CD4-positive, alpha-beta T cell treated with Interferon alpha-2 for 1 hour (primary cell): ENCODE data around the gene STAT4.

ENCODE experiments used
- DNase-seq, 2 donors: peaks; one replicate each; pipeline ENCODE4 v3.0.0-alpha.2; 2020 to 2022

STAT4 gene

DNA sequence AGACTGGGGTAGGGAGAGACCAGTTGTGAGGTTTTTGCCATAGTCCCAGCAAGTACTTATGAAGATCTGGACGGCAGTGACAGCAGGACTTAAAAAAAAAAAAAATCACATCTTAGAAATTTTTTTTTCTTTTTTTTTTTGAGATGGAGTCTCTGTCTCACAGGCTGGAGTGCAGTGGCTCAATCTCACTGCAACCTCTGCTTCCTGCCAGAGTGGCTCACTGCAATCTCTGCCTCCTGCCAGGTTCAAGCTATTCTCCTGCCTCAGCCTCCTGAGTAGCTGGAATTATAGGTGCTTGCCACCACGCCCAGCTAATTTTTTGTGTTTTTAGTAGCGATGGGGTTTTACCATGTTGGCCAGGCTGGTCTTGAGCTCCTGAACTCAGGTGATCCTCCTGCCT, 22.4 kb upstream of the STAT4 start:
- DNase-seq: no peak

DNA sequence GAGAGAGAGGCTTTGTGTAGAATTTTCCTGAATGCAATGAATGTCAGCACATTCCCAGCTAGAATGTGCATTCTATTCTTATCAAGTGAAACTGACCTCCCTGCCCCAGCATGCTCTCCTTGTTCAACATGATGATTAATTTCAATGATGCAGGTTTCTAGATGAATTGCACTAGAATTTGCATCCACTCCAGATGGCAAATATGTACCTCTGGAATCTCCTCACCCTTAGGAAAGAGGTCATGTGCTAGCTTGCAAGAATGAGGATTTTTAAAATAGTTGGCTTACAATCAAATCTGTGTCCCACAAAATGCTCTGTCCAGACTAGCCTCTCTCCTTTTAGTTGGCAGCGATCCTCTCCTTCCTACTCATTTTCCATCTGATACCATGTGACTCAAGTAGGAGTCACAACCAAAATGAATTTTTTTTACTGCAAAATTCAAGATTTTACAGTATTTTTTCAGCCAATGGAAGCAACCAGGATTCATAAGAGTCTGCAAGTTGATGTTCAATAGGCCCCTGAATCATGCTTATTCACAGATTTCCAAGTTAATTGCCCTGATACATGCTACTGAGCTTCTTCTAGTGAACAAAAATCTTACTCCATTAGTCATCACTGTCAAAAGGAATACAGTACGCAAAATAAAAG, 21.0 kb upstream of the STAT4 start:
- DNase-seq: no peak

DNA sequence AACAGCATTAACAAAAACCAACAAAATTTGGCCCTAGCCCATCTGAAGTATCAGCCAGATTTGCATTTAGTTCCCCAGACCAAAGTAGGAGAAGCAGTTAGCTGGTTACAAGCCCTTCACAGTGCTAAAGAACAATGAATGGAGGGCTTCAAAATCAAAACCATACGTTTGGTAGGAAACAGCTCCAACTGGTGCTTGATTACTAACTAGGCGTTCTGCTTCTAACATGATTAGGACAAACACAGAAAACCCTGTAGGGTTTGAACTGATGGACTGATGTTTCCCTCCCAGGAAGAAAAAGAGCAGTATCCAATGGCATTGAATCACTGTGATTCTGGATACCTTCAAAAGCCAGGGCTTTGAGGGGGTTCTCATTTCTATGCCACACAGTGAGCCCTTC, 20.5 kb upstream of the STAT4 start:
- no peak for DNase-seq

DNA sequence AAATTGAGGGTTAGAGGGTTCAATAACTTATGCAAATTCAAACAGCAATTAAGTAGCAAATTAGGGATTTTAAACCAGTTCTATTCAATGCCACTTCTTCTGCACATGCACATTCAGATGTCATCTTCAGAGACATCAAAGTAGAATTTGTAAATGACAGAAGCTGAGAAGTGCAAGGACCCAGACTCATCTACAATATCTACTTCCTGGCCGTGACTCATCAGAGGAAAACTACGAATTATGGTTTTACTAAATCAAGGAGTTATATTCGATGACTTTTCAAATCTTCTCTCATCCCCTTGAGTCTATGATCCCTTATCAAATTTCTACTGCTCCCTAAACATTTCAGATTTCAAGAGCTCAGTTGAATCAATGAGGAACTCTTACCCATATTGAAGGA, 20.0 kb upstream of the STAT4 start:
- no peak for DNase-seq

DNA sequence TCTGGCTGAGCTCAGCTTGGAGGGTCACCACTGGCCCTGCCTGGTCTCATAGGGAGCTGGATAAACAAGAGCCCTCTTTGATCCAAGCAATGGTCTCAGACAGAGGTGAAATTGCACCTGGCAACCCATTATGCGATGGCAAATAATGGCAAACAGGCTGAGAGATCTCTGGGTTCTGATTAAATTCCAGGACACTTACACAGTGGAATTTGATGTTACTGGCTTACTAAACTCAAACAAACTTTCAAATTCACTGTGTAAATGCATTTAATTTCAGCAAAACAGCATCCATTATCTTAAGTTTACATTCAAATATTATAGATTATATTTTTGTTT, 19.5 kb upstream of the STAT4 start:
- no peak for DNase-seq

DNA sequence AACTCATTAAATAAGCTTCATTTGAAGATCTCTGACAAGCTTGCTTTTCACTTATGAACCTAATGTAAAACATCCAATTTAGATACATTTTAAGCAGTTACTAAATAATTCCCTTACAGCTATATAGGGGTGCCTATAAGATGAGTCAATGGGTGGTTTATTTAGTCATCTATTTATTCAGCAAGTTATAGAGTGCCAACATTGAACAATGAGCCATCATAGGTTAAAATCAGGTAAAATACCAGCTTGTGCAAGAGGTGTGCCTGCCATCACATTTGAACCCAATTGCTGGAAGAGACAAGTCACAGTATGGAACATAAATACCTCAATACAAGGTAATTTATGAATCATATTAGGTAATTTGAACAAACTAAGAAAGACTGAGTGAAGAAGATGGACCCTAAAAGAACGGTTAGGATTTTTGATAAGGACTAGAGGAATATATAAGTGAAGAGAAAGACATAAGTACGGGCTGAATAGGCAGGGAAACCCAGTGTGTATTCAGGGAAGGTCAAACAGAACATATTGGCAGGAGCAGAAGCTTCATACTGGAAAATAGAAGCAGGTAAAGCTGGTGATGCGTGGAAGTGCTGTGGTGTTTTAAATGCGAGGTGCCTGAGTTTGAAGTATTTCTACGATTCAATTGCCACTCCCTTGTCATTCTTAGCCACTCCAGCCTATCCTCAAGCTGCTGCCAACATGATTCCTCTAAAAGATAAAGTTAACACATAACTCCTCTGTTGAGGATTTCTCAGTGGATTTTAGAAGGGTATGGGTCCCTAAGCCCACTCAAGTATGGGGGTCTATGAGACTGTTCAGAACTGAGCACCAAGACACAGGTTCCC, 18.9 kb upstream of the STAT4 start:
- DNase-seq: no peak

DNA sequence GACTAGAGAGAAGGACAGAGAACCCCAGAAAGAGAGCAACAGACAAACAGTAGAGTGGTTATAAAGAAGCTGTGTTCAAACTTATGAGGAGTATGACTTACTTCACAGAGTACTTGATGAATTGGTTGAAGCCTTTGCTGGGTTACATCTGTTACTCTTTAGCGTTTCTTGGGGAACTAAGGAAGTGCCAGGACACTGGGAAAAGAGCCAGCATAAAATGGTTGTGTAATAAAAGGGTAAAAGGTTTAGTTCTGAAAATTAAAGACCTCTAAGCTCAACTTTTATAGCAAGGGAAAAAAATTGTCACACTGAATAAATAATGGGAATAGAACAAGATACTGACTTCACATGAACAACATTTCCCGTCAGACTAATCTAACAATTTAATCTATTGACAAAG, 17.0 kb upstream of the STAT4 start:
- no peak for DNase-seq

DNA sequence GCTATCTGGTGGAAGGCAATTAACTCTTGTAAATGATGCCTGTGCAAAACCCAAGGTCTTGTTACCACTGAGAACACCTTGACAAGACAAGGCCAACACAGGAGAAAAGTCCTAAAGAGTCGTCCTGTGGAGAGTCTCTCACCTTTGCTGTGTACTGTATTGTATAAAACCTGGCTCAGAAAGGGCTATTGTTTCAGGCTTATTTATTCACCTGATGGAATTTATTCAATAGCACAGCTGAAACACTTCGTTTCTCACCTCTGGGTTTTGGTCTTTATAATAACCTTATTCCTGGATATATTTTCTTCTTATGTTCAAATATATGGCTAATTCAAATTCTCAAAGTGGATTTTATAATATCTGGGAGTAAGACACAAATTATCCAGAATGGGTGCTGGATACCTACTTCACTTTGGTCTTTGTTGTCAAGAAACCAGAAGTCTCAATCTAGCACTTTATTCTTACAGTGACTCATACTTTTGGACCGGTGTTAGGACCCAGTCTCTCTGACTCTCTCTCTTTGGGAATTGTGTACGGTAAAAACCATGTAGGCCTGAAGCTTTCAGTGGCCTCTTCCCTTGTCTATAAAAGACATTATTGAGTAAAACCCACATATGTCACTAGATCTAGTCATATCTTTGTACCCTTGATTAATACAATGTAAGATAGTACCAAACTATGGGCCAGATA, 16.1 kb upstream of the STAT4 start:
- DNase-seq: no peak

DNA sequence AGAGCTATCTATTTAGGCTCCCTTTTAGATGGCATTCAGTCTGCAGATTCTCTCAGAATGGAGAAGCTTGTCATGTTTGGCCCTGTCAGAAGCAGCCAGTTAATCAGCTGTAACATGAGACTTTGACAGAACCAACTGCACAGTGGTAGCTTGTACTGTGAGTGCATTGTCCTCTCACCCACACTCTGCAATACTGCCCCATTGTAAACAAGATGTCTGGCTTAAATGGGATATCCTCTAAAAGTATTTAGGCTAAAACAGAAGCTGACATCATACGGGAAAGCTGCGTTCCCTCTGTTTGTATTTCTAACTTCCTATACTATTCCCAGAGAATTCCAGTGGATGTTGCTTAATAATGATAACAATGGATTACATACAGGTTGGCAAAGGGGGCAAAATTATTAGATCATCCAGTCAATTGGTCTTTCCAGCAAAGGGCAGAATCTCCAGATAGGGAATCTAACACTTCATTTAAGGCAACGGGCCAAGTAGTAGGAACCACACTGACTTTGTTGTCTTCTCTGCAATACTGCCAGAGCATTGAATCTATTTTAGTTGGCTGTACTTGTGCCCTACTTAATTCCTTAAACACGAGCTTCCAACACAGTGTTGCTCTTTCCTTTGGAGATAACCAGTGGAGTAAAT, 15.4 kb upstream of the STAT4 start:
- DNase-seq: no peak

DNA sequence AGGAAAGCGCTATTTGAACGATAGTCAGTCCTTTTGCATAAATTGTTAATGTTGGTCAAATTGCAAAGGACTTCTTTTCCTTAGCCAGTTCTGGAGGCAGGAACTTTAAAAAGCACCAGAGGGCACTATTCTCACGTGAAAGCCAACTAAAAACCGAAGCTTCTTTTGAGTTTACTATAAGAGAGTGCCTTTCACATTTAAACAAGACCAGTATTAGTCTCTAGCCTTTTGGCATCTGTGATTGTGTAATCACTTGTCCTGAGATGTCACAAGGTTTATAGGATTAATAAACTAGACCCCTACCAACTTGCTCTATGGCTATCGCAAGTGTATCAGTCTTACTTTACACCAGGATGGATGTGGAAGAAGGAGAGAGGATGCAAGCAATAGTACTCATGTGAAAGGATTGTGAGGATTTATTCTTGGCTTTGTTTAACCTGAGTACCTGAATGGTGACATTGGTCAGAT, 14.4 kb upstream of the STAT4 start:
- peak; percentile 20 to 66 for DNase-seq

DNA sequence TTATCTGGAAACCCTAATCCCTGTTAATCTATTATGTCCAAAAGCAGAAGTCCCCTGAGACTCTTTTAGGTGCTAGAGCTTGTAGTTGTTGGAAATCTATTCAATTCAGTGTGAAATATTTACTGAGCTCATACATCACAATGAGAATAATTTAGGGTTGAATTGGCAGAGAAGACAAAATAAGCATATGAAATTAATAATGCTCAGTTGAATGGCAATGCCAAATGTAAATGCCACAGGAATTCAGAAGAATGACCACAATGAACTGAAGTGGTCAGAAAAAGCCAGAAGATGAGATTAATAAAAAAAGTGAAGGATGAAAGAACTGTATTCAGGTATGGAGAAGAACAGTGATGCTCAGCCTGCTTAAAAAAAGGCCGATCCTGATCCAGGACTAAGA, 8.0 kb upstream of the STAT4 start:
- no peak for DNase-seq

DNA sequence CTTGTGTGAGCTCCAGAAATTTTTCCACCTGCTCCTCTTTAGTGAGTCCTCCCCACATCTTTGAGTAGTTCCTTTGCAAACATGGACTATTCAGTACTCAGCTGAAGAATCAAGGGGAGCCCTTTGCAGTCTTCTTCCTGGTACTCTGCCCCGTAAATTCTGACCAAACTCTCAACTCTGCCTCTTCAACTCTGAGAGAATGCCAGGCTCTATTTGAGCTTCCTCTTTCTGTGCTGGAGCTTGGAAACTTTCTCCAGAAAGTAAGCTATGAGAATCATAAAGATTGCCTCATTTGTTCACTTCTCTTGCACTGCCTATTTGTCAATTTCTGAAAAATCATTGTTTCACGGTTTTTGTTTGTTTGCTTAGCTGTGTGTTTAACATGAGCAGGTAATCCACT, 7.4 kb upstream of the STAT4 start:
- no peak for DNase-seq

DNA sequence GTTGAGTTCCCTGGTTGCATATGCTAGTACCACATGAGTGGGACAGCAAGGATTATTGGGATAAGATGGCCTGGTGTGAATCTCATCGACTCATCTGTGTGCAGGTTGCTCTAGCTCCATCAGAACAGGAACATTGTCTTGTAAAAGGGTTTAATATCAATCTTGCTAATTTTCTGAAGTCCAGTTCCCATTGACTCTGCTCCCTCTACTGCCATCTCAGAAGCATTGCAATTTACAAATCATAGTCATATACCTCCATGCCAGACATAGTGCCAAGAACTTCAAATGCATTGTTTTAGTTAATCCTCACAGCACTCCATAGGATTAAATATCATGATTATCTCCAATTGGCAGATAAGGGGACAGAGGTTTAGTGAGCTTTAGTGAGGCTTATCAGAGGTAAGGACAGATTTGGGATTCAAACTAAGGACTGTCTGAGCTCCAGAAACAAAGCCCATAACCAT, 4.8 kb upstream of the STAT4 start:
- peak; percentile 6 to 66 for DNase-seq

DNA sequence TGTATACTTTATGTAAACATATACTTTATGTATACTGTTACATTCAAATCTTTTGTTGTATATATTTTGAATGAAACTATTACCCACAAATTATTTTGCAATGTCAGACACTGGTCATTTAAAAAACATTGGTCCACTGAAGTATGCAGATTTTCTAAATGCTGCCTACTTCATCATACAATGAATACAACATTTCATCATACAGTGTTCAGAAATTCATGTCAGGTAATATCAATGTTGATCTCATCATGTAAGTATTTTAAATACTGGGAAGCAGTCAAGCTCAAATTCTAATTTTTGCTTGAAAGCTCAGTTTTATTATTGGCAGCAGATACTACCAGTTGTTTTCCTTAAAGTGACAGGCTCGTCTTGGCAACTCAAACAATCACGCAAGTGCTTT, 2.9 kb upstream of the STAT4 start:
- DNase-seq: no peak

DNA sequence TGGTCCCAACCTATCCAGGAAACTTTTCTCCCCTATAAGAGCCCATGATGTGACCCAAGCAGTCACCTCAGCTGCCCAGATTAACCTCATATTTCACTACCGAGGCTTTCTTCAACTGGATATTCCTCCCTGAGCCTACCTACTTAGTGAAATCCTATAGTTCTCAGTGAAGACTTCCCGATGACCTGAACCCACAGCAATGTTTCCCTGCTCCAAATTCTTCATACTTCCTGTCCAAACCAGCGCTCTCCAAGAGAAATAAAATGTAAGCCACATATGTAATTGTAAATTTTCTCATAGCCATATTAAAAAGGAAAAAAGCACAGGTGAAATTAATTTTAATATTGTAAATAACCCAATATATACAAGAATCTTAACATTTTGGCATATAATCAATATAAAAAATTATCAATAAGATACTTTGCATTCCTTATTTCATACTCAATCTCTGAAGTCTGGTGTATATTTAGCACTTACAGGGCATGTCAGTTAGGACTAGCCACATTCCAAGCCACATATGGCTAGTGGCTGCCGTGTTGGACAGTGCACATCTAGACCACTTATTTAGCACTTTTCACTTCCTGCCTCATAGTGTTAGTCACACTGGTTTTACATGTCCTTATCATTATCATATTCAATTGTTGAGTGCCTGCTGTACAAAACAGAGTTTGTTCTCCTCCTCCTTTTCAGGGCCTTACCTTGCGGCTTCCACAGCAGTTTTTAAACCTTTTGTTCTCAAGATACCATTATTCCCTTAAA, 1.9 kb upstream of the STAT4 start:
- peak; percentile 20 to 58 for DNase-seq

DNA sequence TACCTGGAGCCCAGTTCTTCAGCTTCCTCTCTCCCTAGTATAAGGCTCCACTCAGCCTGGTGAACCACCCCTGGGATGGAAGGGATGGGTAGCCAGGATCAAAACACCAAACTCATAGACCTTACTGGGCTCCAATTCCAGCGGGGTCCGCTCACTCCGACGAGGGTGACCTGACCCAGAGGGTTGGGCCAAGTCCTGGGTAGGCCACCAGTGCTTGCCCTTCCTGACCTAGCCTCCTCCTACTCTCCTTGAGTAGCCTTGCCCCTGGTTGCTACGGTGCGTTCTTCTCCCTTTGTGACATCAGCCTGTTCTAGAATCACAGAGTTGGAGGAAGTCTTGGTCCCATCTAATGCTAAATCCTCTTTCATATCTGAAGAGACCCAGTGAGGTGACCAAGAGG, 537 bp upstream of the STAT4 start:
- peak in 1 of 2 donors; percentile 3 for DNase-seq

DNA sequence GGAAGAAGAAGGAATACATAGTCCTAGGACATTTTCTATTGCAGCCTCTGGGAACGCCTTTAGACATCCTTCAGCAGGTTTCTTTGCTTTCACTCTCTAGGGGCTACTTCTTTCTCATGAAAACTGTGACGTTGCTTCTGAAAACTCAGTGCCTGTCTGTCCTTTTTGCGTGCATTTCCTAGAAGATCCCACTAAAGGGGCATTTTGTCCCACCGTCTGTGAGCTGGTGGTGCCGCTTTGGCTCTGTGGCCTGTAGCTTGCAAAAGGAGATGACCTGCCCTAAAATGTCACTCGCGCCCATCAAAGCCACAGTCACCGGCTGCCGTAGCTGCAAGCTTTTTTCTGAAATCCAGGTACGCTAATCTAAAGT, 579 bp downstream of the STAT4 start:
- peak; percentile 56 to 75 for DNase-seq

DNA sequence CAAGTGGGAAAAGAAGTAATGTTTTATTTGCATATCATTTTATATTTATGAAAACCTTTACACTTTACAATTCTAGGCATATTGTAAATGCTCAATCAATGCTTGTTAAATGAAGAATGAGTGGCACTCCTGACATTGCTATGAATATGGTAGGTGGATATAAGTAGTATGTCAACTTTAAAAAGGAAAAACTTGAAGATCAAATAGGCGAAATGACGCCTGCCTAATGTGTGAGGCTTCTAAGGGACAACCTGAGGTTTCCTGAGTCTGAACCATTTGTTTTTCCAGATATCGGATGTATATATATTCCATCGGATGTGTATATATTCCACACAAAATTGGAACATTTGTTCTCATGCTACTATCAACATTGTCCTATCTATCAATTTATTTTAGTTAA, 1.4 kb downstream of the STAT4 start:
- peak in 1 of 2 donors; percentile 50 for DNase-seq

DNA sequence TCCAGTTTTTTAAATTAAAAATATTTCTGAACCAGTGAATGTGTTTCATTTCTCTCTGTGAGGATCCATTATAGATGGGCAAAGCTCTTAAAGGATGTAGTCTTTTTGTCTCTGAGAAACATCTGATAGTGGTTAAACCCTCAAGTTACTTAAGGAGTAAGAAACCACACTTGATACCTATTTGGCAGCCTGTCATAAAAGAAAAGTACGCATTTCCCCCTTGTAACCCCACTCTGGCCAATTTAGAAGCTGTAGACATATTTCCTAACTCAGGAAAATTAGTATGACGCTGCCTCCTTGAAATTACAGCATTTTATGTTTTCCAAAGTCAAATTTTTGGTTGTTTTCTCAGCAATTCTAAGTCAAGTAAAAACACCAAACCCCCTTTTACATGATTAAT, 2.0 kb downstream of the STAT4 start:
- DNase-seq: peak; percentile 43 to 80

DNA sequence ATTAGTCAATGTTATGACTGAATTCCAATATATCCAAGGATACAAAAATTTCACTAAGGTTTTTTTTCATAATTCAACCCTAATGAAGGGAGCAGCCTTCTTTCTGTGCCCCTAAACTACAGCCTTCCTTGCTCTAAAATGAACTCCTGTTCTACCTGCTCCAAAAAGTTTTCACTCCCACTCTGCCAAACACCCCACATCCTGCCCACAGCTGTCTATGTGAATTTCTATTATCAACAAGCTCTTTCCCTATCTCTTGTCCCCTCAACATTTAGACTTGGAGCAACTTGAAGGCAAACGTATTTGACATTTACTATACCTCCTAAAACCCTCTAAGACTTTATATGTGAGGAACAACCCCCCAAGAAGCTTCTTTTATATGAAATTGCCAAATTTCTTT, 2.5 kb downstream of the STAT4 start:
- peak in 1 of 2 donors; percentile 37 for DNase-seq

DNA sequence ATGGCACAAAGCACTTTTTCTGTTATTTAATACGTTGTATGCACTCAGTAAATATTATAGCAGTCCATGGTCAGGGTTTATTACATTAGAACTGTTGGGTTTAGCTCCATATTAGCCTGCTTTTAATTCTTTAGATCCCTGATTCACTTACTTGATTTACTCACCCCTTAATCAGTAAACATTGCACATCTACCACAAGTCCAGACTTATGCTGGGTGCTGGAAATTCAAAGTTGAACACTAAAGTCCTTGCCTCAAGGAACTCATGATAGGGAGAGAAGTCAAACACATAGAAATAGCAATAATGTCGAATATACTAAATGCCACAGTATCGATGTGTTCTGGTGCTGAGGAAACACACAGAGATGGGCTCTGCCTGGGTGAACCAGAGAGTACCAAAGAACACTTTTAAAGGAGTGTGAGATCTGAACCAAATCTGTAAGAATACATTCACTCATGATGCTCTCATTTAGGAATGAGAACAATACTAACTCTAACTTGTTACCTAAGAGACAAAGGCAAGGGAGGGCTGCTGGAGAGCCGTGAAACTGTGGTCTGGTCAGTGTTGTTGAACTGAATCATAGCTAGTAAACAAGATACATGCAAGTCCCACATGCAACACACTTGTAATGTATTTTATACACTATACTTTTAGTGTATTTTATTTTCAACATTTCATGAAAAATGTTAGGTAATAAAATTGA, 4.9 kb downstream of the STAT4 start:
- DNase-seq: no peak

DNA sequence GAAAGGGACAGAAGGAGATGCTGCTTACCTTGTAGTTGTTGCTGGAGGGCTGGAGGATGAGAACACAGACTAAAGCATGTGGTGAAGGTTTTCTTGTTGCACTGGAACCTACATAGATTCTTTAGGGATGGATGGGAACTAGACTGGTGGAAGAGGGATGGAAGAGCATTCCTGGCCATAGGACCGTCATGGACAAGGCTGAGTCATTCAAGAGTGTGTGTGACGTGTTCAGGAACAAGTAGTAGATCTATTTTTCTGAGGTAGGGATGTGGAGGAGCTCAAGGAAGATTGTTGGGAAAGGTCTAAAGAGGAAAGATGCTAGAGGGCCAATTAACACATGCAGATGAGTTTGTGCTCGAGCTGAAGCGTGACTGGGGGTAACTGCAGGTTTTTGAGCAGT, 6.6 kb downstream of the STAT4 start:
- DNase-seq: no peak
